ENCODE data around the gene SMOC2.

DNA sequence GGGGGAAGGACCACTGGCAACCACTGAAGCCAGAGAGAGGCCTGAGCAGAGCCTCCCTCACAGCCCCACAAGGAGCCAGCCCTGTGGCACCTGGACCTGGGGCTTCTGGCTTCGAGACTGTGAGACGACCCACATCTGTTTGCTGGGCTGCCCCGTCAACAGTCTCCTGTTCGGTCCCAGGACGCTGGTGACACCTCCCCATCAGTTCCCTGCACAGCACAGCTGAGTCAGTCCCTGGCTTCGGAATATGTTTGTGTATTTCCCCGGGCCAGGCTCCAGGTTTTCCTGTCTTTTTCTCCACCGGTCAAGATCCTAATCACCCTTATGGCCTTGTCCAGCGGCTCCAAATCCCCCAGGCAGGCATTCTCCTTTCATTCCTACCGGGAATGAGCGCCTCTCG is 46.4 kb upstream of the SMOC2 start:
- TF ChIP-seq CREB1 (IDR thresholded peaks at IDR 0.05; ENCODE audit: low read depth), result no peak
- no peak for TF ChIP-seq EGR1 (IDR thresholded peaks at IDR 0.05)
- TF ChIP-seq, protein P1, sequence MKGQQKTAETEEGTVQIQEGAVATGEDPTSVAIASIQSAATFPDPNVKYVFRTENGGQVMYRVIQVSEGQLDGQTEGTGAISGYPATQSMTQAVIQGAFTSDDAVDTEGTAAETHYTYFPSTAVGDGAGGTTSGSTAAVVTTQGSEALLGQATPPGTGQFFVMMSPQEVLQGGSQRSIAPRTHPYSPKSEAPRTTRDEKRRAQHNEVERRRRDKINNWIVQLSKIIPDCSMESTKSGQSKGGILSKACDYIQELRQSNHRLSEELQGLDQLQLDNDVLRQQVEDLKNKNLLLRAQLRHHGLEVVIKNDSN (IDR thresholded peaks at IDR 0.05), result no peak
- TF ChIP-seq, protein P2, sequence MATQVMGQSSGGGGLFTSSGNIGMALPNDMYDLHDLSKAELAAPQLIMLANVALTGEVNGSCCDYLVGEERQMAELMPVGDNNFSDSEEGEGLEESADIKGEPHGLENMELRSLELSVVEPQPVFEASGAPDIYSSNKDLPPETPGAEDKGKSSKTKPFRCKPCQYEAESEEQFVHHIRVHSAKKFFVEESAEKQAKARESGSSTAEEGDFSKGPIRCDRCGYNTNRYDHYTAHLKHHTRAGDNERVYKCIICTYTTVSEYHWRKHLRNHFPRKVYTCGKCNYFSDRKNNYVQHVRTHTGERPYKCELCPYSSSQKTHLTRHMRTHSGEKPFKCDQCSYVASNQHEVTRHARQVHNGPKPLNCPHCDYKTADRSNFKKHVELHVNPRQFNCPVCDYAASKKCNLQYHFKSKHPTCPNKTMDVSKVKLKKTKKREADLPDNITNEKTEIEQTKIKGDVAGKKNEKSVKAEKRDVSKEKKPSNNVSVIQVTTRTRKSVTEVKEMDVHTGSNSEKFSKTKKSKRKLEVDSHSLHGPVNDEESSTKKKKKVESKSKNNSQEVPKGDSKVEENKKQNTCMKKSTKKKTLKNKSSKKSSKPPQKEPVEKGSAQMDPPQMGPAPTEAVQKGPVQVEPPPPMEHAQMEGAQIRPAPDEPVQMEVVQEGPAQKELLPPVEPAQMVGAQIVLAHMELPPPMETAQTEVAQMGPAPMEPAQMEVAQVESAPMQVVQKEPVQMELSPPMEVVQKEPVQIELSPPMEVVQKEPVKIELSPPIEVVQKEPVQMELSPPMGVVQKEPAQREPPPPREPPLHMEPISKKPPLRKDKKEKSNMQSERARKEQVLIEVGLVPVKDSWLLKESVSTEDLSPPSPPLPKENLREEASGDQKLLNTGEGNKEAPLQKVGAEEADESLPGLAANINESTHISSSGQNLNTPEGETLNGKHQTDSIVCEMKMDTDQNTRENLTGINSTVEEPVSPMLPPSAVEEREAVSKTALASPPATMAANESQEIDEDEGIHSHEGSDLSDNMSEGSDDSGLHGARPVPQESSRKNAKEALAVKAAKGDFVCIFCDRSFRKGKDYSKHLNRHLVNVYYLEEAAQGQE (IDR thresholded peaks at IDR 0.05; ENCODE audit: low read depth), result no peak
- TF ChIP-seq YY1 (IDR thresholded peaks at IDR 0.05; ENCODE audit: low read depth), result no peak
- TF ChIP-seq RAD21 (IDR thresholded peaks at IDR 0.05; ENCODE audit: low read depth), result no peak
- TF ChIP-seq FOXM1 (IDR thresholded peaks at IDR 0.05; ENCODE audit: borderline replicate concordance, low read depth), result no peak
- TF ChIP-seq NFIC (IDR thresholded peaks at IDR 0.05), result no peak
- no peak for TF ChIP-seq CEBPB (IDR thresholded peaks at IDR 0.05)
- TF ChIP-seq, protein P3, sequence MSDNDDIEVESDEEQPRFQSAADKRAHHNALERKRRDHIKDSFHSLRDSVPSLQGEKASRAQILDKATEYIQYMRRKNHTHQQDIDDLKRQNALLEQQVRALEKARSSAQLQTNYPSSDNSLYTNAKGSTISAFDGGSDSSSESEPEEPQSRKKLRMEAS (IDR thresholded peaks at IDR 0.05), result no peak
- no peak for TF ChIP-seq TEAD4 (IDR thresholded peaks at IDR 0.05)
- no peak for TF ChIP-seq EP300 (IDR thresholded peaks at IDR 0.05; ENCODE audit: borderline replicate concordance)
